Lung microvascular endothelial cell (primary cell): Measurements from ENCODE around the gene CYSRT1. TPM values are rescaled to one million over a fixed set of nuclear protein-coding genes. Genes with fewer than 3 reads are reported as not detected.

Source experiments
- DNase-seq, 2 donors: peaks; one replicate each; pipeline versions ENCODE4 v3.0.0 to v3.0.0-alpha.2; 2010; ENCODE audit warnings: low read depth in 2 of 2
- total RNA-seq: library from RNA; depleted of rRNA; stranded (reverse); fragments of >200 nt; gene quantifications from 2 replicates; pipeline ENCODE4 v1.2.1, GENCODE V29; 2014

The CYSRT1 gene
- total RNA-seq, 1 donor from 2014 or later = 0.20 TPM

DNA sequence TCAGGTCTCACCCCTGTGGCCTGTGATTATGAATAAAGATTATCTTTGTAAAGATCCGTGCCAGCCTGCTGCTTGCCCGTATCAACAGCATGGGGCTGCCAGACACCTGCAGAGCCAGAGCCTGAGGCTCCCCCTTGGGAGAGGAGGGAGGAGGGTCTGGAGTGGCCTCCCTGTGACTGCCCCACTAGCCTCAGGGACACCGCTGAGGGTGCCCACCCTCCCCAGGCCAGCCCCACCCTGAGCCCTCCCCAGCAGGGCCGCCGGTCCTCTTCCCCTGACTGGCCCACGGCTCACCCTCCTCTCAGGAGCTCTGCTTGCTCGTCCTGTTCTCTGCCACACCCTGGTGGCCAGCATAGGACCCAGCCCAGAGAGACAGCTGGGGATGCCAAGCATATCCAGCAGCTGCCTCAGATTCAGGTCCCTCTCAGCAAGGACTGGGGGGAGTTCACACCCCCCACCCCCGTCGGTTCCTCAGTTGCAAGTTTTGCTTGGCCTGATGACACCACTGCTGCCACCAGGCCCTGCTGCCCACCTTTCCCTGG is 34.6 kb upstream of the CYSRT1 start:
- DNase-seq = no peak

DNA sequence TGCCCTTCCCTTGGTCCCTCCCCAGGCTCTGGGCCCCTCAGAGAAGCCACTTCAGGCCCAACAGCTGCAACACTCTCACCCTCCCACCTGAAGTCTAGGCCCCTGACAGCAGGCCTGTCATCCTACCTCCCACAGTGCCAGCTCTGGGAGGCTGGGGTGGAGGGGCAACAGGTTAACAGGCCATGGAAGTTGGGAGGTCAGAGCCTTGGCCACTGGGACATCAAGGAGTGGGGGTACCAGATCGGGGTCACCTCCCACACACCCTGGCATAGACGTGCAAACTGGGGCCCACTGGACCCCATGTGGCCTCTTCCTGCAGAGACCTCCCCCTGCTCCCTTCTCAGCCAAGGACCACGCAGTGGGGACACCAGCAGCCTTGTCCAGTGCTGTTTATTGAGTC is 33.7 kb upstream of the CYSRT1 start:
- DNase-seq = no peak

GRCh38 chr9:137191691-137192447 is 33.1 kb upstream of the CYSRT1 start:
- no peak for DNase-seq

- no peak for DNase-seq
These were observed 32.6 kb upstream of the CYSRT1 start for GRCh38 chr9:137192448-137192780.

- no peak for DNase-seq
These were observed 32.1 kb upstream of the CYSRT1 start for GRCh38 chr9:137192859-137193258.

- no peak for DNase-seq
These were observed 31.2 kb upstream of the CYSRT1 start for GRCh38 chr9:137193771-137194170.

GRCh38 chr9:137194388-137194787 is 30.6 kb upstream of the CYSRT1 start:
- DNase-seq = no peak

GRCh38 chr9:137194909-137195308 is 30.1 kb upstream of the CYSRT1 start:
- DNase-seq = no peak

DNA sequence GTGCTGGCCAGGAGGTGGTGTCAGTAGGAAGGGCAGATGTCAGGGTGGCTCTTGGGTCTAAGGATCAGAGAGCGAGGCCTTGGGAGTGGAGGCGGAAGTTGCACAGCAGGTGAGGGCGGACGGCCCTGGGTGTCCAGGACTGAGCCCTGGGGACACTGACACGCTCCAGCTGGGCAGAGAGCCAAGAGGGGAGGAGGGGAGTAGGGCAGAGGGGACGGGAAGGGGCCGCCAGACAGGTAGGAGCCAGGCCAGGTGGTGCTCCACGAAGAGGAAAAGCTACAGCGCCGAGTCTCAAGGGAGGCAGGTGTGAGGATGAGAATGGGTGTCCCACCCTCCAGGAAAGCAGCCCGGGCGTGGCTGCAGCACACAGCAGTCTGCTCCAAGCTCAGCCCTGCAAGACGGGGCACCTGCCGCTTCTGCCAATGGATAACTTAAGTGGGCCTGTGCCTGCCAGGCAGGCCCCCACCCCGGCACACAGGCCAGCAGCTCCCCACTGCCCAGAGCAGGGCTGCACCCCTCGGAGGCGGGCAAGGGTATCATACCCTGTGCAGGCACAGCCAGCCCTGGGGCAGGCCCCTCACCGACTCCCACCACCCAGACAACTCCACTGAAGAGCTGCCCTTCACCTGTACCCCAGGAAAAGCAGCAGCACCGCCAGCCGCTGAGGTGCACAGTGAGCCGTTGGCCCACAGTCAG is 29.3 kb upstream of the CYSRT1 start:
- no peak for DNase-seq

DNA sequence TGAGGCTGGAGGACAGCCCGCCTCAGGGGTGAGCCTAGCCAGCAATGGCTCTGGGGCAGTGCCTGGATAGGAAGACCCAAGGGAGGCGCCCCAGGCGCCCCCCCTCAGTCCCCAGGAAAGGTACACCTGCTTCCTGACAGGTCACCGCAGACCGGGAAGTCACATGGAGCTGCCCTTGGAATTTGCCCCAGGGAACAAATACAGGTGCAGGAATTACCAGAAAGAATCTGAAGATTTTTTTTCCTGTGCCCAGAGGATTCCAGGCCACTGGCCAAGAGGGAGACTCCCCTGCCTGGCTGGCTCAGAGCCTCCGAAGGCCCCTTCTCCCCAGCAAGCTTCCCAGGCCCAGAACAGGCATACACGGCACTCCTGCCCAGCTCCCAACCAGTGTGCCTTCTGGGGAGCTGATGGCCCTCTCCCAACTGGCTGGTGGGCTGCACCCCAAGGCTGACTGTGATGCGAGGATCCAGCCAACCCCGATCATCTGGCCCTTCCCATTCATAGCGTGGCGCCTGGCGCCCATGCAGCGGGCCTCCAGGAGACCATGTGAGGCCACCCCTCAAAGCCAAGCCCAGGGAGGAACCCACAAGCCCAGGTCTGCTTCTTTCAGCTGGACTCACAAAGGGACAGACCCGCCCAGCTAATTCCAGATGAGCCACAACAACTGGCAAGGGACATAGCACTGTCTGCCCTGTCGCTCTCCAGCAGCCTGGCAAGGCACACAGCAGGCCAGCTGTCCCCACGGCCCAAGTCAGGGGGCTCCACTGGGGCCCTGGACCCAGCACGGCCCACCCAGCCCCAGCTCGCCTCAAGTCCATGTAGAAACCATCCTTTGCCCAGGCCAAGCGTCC is 26.7 kb upstream of the CYSRT1 start:
- no peak for DNase-seq

GRCh38 chr9:137198902-137199283 is 26.1 kb upstream of the CYSRT1 start:
- no peak for DNase-seq

- no peak for DNase-seq
These were observed 25.4 kb upstream of the CYSRT1 start for GRCh38 chr9:137199411-137200121.

DNA sequence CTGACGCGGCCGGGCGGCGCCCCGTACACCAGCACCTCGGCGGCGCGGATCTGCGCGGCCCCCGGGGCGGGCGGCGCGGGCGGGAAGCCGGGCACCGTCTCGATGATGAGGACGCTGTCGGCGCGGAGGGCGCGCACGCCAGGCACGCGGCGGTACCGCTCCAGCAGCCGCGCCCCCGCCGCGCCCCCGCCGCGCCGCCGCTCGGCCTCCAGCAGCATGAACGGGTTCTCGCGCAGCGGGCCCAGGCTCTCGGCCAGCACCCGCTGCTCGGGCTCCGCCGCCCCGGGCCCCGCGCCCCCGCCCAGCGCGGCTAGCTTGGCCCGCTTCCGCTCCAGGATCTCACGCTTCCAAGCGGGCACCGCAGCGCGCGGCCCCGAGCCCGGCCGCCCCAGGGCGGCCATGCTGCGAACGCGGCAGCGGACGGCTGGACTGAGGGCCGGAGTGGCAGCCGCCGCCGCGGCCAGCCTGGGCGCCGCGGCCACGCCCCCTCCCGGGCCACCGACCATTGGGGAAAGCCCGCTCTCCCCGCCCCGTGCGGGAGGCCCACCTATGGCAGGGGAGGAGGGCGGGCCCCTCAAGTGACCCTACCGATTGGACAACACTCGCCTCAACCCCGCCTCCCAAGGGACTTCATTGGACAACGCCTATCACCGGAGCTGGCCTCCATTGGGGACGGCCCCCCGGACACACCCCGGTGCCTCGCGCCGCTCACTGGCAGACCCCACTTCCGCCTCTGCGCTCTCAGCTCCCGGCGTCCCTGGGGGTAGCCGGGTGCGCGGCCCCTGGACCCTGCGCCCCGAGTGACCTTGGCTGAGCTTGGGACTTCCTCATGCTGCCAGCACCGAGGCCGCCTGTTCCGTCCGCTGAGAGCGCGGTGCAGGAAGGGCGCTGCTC is 24.4 kb upstream of the CYSRT1 start, which contains the start of gene TPRN:
Gene TPRN (minus strand): TSS at position 431 of the 894 bp plus-strand sequence. CDS start 30 bp downstream, at position 401.
- DNase-seq = peak; percentile 99

DNA sequence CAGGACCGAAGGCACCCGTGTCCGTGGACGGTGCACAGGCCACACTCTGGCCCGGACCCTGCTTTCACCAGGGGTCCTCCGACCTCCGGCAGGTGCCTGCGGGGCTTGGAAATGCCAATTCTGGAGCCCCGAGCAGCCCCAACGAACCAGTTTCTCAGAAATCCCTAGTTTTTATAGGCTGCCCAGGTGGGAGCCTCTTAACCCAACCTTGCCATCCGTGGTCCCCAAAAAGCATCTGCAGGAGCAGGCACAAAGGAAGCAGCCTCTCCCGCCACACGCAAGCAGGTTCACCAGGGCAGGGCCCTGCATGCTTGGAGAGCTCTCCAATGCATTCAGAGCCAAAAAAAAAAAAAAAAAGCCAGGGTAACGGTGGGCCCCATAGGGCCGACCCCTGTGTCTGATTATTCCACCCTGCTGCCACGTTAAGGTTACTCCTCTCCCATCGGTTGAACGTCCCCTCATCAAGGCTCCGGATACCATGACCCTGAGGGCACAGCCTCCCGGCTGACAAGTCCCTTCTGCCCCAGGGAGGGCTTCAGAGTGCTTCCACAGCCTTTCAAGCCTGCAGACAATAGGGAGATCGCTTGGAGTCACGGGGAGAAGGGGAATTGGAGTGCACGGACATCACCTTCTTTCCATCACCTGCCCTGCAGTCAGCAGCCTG is 23.6 kb upstream of the CYSRT1 start:
- no peak for DNase-seq

GRCh38 chr9:137202966-137203365 is 22.0 kb upstream of the CYSRT1 start:
- DNase-seq = no peak

- DNase-seq = no peak
These were observed 20.2 kb upstream of the CYSRT1 start for GRCh38 chr9:137204731-137205125.

DNA sequence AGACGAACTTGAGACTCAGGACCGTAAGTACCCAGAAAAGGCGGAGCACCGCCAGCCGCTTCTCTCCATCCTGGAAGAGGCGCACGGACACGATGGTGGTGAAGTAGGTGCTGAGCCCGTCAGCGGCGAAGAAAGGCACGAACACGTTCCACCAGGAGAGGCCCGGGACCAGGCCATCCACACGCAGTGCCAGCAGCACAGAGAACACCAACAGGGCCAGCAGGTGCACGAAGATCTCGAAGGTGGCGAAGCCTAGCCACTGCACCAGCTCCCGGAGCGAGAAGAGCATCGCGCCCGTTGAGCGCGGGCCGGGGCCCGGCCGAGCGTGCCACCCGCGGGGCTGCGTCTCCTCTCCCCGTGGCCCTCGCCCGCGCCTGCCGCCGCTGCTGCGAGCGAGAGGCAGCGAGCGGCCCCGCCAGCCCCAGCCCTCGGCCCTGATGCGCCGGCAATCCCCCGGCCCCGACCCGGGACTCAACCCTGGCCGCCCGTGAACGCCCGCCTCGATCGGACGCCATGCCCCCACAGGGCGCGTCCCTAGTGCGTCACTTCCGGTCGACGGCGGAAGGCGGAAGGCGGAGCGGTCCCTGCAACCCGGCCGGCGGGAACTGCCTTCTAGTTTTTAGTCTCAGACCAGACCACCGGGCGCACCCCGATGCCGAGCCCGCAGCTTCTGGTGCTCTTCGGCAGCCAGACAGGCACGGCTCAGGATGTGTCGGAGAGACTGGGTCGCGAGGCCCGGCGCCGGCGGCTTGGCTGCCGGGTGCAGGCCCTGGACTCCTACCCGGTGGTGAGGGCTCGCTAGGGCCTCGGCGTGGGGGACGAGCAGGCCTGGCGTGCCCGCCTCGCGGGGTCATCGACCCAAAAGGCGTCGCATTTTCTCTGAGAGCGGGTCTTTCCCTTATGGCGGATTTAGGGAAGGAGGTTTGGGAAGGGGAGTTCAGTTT is 19.6 kb upstream of the CYSRT1 start, which contains the start of the genes NDOR1 and TMEM203:
Gene NDOR1 (plus strand): TSS at position 575 of the 944 bp plus-strand sequence. CDS start 78 bp downstream, at position 653.
Gene TMEM203 (minus strand): TSS at position 523 of the 944 bp plus-strand sequence. CDS start 234 bp downstream, at position 289.
- peak; percentile 86 to 92 for DNase-seq

DNA sequence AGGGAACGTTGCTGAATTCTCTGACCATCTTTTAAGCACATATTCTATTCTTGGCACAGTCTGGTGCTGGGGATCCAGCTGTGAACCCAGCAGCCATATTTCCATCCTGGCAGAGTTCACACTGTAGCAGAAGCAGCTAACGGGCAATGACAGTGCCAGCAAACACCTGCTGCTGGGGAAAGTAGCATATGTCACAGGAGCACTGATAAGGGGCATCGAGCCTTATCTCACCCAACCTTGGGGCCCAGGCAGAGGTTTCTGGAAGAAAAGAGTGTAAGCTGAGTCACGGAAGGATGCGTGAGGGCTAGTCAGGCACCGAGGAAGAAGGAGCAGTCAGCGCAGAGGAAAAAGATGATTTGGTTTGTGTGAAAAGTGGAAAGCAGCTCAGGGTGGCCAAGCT is 18.4 kb upstream of the CYSRT1 start:
- no peak for DNase-seq
